DOHH2 (cell line): ENCODE measurements around the gene ARPC4.
A peak's percentile ranks its signal among the peaks of the same experiment; 100 is the strongest.

Experiments
- H3F3A ChIP-seq: fragments of 200-600 bp; sonication (generic), shearing (Covaris generic); 2 replicates; pipeline ENCODE4 v1.6.0; 2016; ENCODE audit warnings: antibody characterized with exemption, mild to moderate bottlenecking; ENCODE audit not compliant: control insufficient read depth, insufficient read depth
- H3K27ac ChIP-seq: fragments of 200-600 bp; sonication (generic); 2 replicates; pipeline ENCODE4 v1.5.1; 2014; ENCODE audit warnings: low read depth, mild to moderate bottlenecking, low read length, moderate library complexity
- H3K27me3 ChIP-seq: fragments of 200-600 bp; sonication (generic); 2 replicates; pipeline ENCODE4 v1.6.1; 2014; ENCODE audit warnings: mild to moderate bottlenecking, low read length, mixed read lengths; ENCODE audit not compliant: control insufficient read depth
- H3K36me3 ChIP-seq: fragments of 200-600 bp; sonication (generic); 2 replicates; pipeline ENCODE4 v1.6.1; 2014; ENCODE audit warnings: mild to moderate bottlenecking, low read length, moderate library complexity, mixed read lengths; ENCODE audit not compliant: control insufficient read depth
- H3K4me1 ChIP-seq: fragments of 200-600 bp; sonication (generic); 2 replicates; pipeline ENCODE4 v1.6.1; 2014; ENCODE audit warnings: mild to moderate bottlenecking, low read length, mixed read lengths; ENCODE audit not compliant: control insufficient read depth
- H3K4me2 ChIP-seq: fragments of 200-600 bp; sonication (generic); 2 replicates; pipeline ENCODE4 v1.6.0; 2014; ENCODE audit warnings: mild to moderate bottlenecking, low read length, moderate library complexity
- H3K4me3 ChIP-seq: fragments of 200-600 bp; sonication (generic); 2 replicates; pipeline ENCODE4 v1.5.1; 2014; ENCODE audit warnings: mild to moderate bottlenecking, low read length, mixed read lengths
- H3K79me2 ChIP-seq: fragments of 200-600 bp; sonication (generic); 2 replicates; pipeline ENCODE4 v1.6.1; 2014; ENCODE audit warnings: mild to moderate bottlenecking, low read length, mixed read lengths; ENCODE audit not compliant: control insufficient read depth
- H3K9me2 ChIP-seq: fragments of 200-600 bp; sonication (generic); replicated peaks from 2 replicates; pipeline ENCODE4 v1.6.1; 2014; ENCODE audit warnings: mild to moderate bottlenecking, low read length, mixed read lengths; ENCODE audit not compliant: control insufficient read depth
- H3K9me3 ChIP-seq: fragments of 200-600 bp; sonication (generic); 2 replicates; pipeline ENCODE4 v1.6.1; 2014; ENCODE audit warnings: antibody characterized with exemption, low read length, mixed read lengths; ENCODE audit not compliant: control insufficient read depth, insufficient read depth
- H4K20me1 ChIP-seq: fragments of 200-600 bp; sonication (generic); 2 replicates; pipeline ENCODE4 v1.6.0; 2014; ENCODE audit warnings: low read depth, mild to moderate bottlenecking, antibody characterized with exemption, low read length, moderate library complexity; ENCODE audit not compliant: control insufficient read depth, insufficient read depth
- CTCF ChIP-seq: fragments of 200-600 bp; sonication (generic); IDR thresholded peaks from one replicate; pipeline ENCODE4 v1.5.1; 2014; ENCODE audit warnings: antibody characterized with exemption, mild to moderate bottlenecking, low read depth, low read length; ENCODE audit not compliant: poor library complexity, severe bottlenecking
- EZH2phosphoT487 ChIP-seq: fragments of 200-600 bp; sonication (generic); IDR thresholded peaks from 2 replicates; pipeline ENCODE4 v1.6.1; 2017; ENCODE audit warnings: borderline replicate concordance, mild to moderate bottlenecking, antibody characterized with exemption, low read length, moderate library complexity, mixed read lengths

The ARPC4 gene

DNA sequence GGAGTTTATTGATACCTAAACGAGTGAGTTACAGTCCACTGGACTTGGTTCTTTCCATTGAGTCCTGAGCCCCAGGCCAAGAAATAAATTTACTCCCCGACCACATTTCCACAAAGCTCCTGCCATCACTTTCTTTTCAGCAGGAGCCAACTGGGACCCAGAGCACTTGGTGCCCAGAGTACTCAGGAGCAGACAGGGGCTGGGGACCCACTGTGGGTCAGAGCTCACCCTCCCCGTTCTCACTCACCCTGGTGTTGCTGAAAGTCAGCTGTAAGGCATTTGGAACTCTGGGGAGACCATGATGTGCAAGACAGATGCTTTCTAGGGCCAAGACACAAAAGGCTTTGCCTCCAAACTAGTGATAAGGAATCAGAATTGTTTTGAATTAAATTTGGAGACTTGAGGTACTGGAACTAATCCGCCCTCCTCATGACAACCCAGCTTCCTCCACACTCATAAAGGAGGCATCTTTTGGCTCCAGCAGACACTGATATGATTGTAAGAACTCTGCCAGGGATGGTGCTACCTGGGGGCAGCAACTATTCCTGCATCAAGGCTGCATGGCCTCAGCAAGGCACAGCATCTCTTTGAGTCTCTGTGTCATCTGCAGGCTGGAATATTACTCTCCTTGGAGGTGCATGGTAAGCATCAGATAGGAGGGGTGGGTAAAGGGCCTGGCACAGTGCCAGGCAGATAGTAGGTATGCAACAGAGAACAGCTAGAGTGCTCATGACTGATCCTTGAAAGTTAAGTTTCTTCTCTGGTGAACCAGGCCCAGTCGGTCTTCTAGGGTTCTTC is 15.8 kb upstream of the ARPC4 start:
- no peak overlapping the region for H3K4me3 ChIP-seq
- no peak for TF ChIP-seq CTCF
- TF ChIP-seq EZH2phosphoT487, result no peak
- H3K4me1 ChIP-seq, result peaks cover 61% of the 10 kb centered on the region
- no peaks in the 10 kb centered on the region for H3K9me2 ChIP-seq
- H3K27ac ChIP-seq, result no peak overlapping the region
- H3K9me3 ChIP-seq, result no peaks in the 10 kb centered on the region
- peaks cover 21% of the 10 kb centered on the region for H3K36me3 ChIP-seq
- H3K4me2 ChIP-seq, result no peak overlapping the region
- no peaks in the 10 kb centered on the region for H4K20me1 ChIP-seq
- no peaks in the 10 kb centered on the region for H3K27me3 ChIP-seq
- H3F3A ChIP-seq, result peaks cover 22% of the 10 kb centered on the region
- no peaks in the 10 kb centered on the region for H3K79me2 ChIP-seq

GRCh38 chr3:9777694-9778021 is 15.2 kb upstream of the ARPC4 start:
- TF ChIP-seq CTCF, result no peak
- no peak for TF ChIP-seq EZH2phosphoT487
- Histone ChIP-seq H3K9me2 (no peaks in the 10 kb centered on the region), H3K79me2 (no peaks in the 10 kb centered on the region), H3K4me2 (no peak overlapping the region), H3F3A (peaks cover 26% of the 10 kb centered on the region), H4K20me1 (no peaks in the 10 kb centered on the region), H3K27me3 (no peaks in the 10 kb centered on the region), H3K27ac (no peak overlapping the region), H3K9me3 (no peaks in the 10 kb centered on the region), H3K4me3 (no peak overlapping the region), H3K4me1 (peaks cover 66% of the 10 kb centered on the region), H3K36me3 (peaks cover 27% of the 10 kb centered on the region)

GRCh38 chr3:9778143-9779074 is 14.5 kb upstream of the ARPC4 start:
- Histone ChIP-seq H3K9me2 (no peaks in the 10 kb centered on the region), H3K27me3 (no peaks in the 10 kb centered on the region), H3K4me3 (no peak overlapping the region; the same call in 1 of the 2 replicates), H3K9me3 (no peaks in the 10 kb centered on the region), H3K27ac (peak overlapping the region; percentile 99), H3F3A (peaks cover 30% of the 10 kb centered on the region), H3K36me3 (peaks cover 29% of the 10 kb centered on the region), H3K79me2 (no peaks in the 10 kb centered on the region), H3K4me2 (peak overlapping the region; percentile 95), H3K4me1 (peaks cover 70% of the 10 kb centered on the region), H4K20me1 (no peaks in the 10 kb centered on the region)
- TF ChIP-seq CTCF, result no peak
- TF ChIP-seq EZH2phosphoT487, result no peak
